T1000 (cell line): ENCODE results near the gene PEX14.
"Not testable (repeated sequence)": the region's sequence is repeated elsewhere in the genome, so short reads cannot be mapped to it uniquely, and the experiment has no call there.

Experiments
- DNase-seq: peaks from one replicate; lab custom pipeline; 2025; ENCODE audit warnings: mixed read lengths; lab: John Stamatoyannopoulos, UW

The PEX14 gene

GRCh38 chr1:10474613-10475507 lies at the start of gene PEX14:
PEX14 (plus strand) TSS chr1:10474950; CDS start chr1:10474967, 17 bp downstream.
- DNase-seq, result peak; percentile 73

- DNase-seq, result not testable (repeated sequence)
These were observed 48.8 kb upstream of the PEX14 start for GRCh38 chr1:10425826-10426534.

GRCh38 chr1:10426535-10426848 lies 48.3 kb upstream of the PEX14 start:
- not testable (repeated sequence) for DNase-seq

- DNase-seq, result no peak
These were observed 45.8 kb upstream of the PEX14 start for GRCh38 chr1:10428984-10429383.

DNA sequence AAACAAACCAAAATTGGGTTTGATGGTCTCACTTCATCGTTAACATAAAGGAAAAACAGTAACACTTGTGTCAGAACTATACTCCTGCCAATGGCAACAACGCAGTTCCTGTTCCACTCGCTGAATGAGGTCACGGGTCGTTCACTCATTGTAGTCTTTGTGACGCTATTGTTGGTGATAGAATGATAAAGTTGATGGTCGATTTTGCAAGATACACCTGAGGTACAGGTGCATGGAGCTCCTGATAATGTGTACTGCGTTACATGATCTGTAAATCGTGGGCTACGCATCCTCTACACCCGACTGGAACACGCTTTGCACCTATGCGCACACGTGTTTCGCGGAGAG lies 44.9 kb upstream of the PEX14 start:
- DNase-seq, result no peak

DNA sequence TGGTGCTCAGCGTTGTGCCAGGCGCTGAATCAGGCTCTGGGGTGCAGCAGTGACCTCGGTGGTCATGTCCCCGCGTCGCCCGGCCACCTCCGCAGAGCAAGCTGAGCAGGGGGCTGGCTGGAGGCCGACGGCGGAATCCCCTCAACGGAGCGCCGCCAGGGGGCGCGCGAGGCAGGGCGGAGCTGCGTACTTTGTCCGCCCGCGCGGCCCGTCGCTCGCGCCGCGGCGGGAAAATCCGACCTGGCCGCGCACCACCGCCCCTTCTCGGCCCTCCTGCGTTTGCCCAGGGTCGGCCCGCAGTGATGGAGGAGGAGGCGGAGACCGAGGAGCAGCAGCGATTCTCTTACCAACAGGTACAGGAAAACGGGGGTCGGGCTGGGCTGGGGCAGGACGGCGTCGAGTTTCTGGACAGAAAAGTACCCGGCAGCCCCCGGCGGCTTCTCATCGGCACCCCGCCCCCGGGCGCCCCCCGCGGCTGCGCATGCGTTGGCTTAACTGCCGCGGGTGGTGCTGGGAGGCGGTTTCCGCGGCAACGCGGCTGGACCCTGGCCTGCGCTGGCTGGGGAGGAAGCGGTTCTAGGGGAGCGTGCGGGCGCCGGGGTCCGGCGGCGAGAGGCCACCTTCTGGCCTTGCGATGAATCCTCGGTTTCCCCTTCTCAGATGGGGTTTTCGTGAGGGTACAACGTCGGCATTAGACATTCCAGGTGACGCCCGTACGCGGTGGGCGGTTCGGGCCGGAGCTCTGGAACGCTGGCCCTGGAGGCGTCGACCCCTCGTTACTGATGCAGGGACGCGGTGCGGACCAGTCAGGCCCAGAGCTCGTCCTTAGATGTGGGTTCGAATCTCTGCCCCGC lies 44.3 kb upstream of the PEX14 start, which contains the start of gene CENPS:
TSS of gene CENPS (plus strand) at position 218 of the 854 bp plus-strand sequence. CDS start at position 303, 85 bp downstream.
- DNase-seq, result peak; percentile 85

DNA sequence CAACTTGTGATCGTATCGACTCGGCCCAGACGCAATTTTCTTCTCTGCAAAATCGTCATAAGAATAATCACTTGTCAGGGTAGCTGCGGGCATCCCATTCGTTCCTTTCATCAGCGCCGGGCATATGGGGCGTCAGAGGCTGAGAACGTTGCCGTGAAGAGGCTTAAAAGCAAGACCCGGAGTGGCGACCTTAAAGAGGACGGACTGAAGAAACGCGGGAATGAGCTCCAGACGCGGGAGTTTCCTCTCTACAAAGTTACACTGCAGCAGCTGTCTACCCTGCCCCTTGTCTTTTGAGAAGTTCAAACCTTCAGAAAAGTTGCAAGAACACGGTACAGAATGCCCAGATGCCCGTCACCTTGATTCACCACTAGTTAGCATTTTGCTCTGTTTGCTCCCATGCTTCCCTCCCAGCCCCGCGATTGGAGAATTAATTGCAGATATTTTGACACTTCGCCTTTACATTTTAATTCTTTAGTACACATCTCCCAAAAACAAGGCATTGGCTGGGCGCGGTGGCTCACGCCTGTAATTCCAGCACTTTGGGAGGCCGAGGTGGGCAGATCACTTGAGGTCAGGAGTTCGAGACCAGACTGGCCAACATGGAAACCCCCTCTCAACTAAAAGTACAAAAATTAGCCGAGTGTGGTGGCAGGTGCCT lies 43.5 kb upstream of the PEX14 start:
- no peak for DNase-seq

- no peak for DNase-seq
These were observed 41.6 kb upstream of the PEX14 start for GRCh38 chr1:10432910-10433700.

- no peak for DNase-seq
These were observed 41.0 kb upstream of the PEX14 start for GRCh38 chr1:10433790-10434189.

GRCh38 chr1:10434590-10434989 lies 40.2 kb upstream of the PEX14 start:
- no peak for DNase-seq

GRCh38 chr1:10437052-10437451 lies 37.7 kb upstream of the PEX14 start:
- DNase-seq, result no peak

GRCh38 chr1:10438677-10439163 lies 36.0 kb upstream of the PEX14 start:
- no peak for DNase-seq

DNA sequence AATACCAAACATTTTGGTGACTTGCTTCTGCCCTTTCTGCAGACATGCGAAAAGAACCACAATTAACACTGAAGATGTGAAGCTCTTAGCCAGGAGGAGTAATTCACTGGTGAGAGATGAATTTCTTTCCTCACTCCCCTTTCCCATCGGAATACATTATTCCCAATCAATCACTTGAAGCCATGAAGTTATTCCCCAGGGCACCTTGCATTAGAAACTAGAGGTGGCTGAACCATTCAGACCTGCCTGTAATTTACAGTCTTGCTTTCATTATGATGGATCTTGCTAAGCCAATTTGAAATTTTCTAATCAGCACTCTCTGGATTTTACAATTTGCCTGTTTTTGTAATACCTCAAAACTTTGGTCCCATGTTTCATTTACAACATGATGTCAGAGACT lies 34.4 kb upstream of the PEX14 start:
- no peak for DNase-seq

DNA sequence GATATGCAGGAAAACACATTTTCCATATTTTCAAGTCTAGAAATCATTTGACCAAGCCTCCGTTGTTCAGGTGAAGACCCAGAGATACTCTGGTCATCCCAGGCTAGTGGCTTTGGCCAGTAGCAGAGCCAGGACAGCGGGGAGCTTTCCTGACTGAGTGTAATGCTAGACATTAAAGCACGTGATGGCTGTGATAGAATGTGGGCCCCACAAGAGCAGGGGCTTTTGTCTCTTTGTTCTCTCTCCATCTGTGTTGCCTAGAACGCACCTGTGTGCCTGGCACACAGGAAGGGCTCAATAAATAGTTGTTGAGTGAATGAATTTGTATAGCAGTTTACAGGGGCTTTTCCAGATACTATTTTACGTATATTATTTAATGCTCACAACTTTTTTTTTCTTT lies 34.0 kb upstream of the PEX14 start:
- no peak for DNase-seq

DNA sequence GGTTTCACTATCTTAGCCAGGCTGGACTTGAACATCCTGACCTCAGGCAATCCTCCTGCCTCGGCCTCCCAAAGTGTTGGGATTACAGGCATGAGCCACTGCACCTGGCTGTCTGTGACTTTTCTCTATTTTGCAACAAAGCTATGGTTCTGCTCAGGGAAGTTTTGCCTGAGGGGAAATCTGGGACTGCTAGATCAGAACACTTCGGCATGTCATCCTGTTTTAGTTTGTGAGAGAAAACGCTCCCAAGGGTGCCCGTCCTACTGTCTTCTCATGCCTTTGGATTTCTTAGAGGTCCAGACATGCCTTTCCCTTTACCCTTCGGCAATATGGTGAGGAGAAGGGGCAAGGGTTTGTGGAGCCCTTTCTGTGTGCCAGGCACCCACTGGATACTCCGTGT lies 30.5 kb upstream of the PEX14 start:
- DNase-seq, result no peak

DNA sequence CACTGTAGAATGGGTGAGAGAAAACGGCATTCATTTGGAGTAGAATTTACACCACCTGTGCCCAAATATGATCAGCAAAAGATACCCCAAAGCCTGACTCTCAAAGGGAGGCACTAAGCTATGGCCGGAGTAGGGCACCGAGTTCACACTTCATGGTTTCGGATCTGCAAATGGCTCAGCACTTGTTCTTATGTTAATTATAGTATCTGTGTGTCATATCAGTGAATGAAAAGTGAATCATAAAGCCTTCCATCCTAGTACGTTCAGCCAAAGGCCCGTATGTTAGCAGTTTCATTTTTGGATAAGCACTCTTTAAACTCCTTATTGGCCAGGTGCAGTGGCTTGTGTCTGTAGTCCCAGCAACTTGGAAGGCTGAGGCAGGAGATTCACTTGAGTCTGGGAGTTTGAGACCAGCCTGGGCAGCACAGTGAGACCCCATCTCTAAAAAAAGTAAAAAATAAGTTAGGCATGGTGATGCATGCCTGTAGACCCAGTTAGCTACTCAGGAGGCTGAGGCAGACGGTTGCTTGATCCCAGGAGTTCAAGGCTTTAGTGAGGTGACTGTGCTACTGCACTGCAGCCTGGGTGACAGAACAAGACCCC lies 29.9 kb upstream of the PEX14 start:
- DNase-seq, result no peak

- DNase-seq, result no peak
These were observed 27.8 kb upstream of the PEX14 start for GRCh38 chr1:10446790-10447422.

GRCh38 chr1:10449751-10450150 lies 25.0 kb upstream of the PEX14 start, which contains the start of gene CORT:
CORT (plus strand) TSS chr1:10450031; CDS start chr1:10450224, 193 bp downstream.
- no peak for DNase-seq

DNA sequence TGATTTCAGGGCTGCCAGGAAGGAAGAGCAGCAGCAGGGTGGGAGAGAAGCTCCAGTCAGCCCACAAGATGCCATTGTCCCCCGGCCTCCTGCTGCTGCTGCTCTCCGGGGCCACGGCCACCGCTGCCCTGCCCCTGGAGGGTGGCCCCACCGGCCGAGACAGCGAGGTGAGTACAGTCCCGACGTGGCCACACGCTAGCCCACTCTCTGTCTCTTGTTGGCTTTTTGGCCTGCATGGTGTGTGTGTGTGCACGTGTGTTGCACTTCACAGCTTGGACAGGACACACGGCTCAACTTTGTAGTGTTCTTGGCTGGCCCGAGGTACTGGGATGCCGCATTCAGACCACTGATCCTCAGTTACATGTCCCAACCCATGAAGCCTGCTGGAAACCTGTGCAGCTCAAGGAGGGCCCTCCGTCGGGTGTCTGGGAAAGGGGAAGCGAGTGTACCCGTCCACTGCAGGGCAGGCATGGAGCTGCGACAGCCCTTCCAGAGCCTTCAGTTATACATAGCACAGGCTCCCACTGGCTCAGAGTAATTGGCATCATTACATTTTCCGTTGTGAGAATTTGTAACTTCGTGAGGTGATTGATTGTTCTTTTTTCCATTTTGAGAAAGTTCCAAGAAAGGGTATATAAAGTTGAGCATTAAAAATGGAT lies 24.5 kb upstream of the PEX14 start:
- DNase-seq, result no peak
